Mucosa of descending colon (tissue), 3 donors: ENCODE measurements around the gene PRCD. TPM values are rescaled to one million over a fixed set of nuclear protein-coding genes. Genes with fewer than 3 reads are reported as not detected.
"Not testable (repeated sequence)": the region's sequence is repeated elsewhere in the genome, so short reads cannot be mapped to it uniquely, and the experiment has no call there.

Source experiments
- ATAC-seq: fragments of 200-7000 bp; cut with Tn5 transposase; one replicate; pipeline ENCODE4 v1.9.1; 2020; ENCODE audit warnings: mild to moderate bottlenecking, moderate library complexity
- DNase-seq, 3 donors: peaks; one replicate each; pipeline ENCODE4 v3.0.0-alpha.2; 2020
- H3K36me3 ChIP-seq: fragments of 200-600 bp; one replicate; pipeline ENCODE4 v1.8.0; 2021; ENCODE audit warnings: low read depth, mild to moderate bottlenecking
- H3K4me1 ChIP-seq: fragments of 200-600 bp; one replicate; pipeline ENCODE4 v1.8.0; 2021; ENCODE audit warnings: low read depth, mild to moderate bottlenecking
- H3K4me3 ChIP-seq: fragments of 200-600 bp; one replicate; pipeline ENCODE4 v1.8.0; 2021; ENCODE audit warnings: mild to moderate bottlenecking
- H3K9me3 ChIP-seq: fragments of 200-600 bp; one replicate; pipeline ENCODE4 v1.8.0; 2021; ENCODE audit warnings: mild to moderate bottlenecking
- intact Hi-C, 2 donors: fragments of 100-400 bp; cut with DNase I in 1 of 2; cut with micrococcal nuclease in 1 of 2; formaldehyde crosslinking; loops; one replicate each; pipeline versions ENCODE4 v1.11.0 to v1.11.1; 2022; cut with DNase I, micrococcal nuclease
- total RNA-seq, 3 donors: library from RNA; stranded (reverse); fragmentation: NEBNext Ultra II Directional in 2 of 3; extraction: Animal tissue kit (Norgen Biotek cat#: 25700) in 2 of 3; gene quantifications; one replicate each; pipeline versions ENCODE4 v1.2.1 to v1.2.4, GENCODE V29; 2021 to 2023
- TF ChIP-seq, protein P1 (sequence below): fragments of 200-600 bp; IDR thresholded peaks from one replicate; pipeline ENCODE4 v1.8.0; 2022; ENCODE audit warnings: antibody characterized with exemption, mild to moderate bottlenecking
- donor health status: DM: no; HTN: no; CAD: no; lungs with moderate emphysema.
- donor health status: DM: no; HTN: no; CAD: no.
- donor health status: DM: no; HTN: yes; CAD: no.

PRCD gene
- total RNA-seq, 3 donors from 2014 or later, result 1.0 to 4.8 (median 1.6) TPM

DNA sequence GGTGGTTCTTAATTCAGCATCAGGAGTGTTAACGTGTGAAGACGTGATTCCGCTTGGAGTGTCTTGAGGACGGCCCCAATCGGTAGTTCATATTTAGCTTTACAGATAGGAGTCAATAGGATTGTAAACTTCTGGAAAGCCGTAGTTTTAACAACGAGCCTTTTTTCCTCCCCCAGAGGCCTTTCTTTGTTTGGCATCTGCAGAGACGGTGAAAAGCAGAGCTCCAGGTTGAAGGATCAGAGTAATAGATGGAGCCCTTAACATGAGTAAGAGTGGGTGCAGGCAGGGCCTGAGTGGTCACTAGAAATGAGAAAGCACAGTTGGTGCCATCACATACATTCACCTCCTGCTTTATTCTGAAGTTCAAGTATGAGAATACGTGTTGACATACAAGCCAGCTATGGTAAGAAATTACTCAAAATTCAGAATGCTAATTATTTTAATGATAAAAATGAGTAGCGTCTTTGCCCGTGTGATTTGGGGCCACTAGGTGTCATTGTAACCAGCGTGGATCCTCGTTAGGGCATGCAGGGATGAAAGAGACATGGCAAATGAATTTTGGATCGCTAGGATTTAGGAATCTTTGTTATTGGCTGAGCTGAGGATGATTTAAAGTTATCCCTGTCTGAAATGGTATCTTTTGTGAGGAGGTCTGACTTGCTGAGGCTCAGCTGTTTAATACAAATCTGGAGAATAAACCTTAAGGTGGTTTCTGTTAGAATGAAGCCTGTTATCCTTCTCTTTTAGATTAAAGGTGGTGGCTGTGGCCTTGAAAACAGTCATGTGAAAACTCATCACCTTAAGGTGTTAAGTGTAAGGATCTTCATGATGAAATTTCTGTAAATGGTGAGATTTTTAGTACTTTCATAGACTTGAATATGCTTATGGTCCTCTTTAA lies 18.6 kb downstream of the PRCD start:
- Histone ChIP-seq H3K4me1 (peaks cover 31% of the 10 kb centered on the region), H3K4me3 (peak overlapping the region; percentile 51), H3K9me3 (no peaks in the 10 kb centered on the region), H3K36me3 (no peaks in the 10 kb centered on the region)
- intact Hi-C loops, result no loop called here
- DNase-seq (no peak), ATAC-seq (peak; percentile 22)
- TF ChIP-seq, protein P1, sequence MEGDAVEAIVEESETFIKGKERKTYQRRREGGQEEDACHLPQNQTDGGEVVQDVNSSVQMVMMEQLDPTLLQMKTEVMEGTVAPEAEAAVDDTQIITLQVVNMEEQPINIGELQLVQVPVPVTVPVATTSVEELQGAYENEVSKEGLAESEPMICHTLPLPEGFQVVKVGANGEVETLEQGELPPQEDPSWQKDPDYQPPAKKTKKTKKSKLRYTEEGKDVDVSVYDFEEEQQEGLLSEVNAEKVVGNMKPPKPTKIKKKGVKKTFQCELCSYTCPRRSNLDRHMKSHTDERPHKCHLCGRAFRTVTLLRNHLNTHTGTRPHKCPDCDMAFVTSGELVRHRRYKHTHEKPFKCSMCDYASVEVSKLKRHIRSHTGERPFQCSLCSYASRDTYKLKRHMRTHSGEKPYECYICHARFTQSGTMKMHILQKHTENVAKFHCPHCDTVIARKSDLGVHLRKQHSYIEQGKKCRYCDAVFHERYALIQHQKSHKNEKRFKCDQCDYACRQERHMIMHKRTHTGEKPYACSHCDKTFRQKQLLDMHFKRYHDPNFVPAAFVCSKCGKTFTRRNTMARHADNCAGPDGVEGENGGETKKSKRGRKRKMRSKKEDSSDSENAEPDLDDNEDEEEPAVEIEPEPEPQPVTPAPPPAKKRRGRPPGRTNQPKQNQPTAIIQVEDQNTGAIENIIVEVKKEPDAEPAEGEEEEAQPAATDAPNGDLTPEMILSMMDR, result no peak

DNA sequence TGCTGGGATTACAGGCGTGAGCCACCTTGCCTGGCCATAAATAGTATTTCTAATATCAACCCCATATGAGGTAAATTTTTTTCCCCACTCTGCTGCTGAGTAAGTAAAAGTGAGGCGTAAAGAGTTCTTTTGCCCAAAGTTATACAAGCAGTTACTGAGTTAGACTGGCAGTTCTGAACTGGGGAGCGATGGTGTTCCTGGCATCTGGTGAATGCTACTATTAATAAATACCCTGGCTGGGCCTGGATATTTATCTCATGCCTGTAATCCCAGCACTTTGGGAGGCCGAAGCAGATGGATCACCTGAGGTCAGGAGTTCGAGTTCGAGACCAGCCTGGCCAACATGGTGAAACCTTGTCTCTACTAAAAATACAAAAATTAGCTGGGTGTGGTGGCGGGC lies 19.6 kb downstream of the PRCD start:
- H3K9me3 ChIP-seq, H3K4me3 ChIP-seq, H3K36me3 ChIP-seq, ATAC-seq, intact Hi-C loops, DNase-seq: not testable (repeated sequence)
- peaks cover 31% of the 10 kb centered on the region for H3K4me1 ChIP-seq

DNA sequence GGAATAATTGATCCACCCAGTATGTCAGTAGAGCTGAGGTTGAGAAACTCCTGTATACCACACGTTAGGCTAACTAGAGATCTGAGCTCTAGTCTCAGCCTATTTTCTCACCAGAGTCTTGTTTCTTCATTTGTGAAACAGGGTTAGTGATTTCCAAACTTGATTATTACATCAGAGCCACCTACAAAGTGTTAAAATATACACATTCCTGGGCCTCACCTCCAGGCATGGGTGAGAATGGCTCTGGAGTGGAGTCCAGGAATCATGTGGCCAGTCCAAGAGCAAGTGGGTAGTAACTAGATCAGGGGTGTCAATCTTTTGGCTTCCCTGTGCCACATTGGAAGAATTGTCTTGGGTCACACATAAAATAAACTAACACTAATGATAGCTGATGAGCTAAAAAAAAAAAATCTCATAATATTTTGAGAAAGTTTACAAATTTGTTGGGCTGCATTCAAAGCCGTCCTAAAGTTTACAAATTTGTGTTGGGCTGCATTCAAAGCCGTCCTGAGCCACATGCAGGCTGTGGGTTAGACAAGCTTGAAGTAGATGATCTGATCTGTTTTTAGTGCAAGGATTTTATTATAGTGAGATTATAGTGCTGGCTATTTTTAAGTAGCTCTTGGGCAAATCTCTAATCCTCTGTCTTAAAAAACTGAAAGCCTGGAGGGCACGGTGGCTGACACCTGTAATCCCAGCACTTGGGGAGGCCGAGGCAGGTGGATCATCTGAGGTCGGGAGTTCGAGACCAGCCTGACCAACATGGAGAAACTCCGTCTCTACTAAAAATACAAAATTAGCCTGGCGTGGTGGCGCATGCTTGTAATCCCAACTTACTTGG lies 20.4 kb downstream of the PRCD start:
- TF ChIP-seq, protein P1, result no peak
- intact Hi-C loops, result no loop called here
- H3K36me3 ChIP-seq, result no peaks in the 10 kb centered on the region
- ATAC-seq (no peak), DNase-seq (no peak)
- H3K4me1 ChIP-seq, result peaks cover 31% of the 10 kb centered on the region
- H3K9me3 ChIP-seq, result no peaks in the 10 kb centered on the region
- H3K4me3 ChIP-seq, result no peak overlapping the region

GRCh38 chr17:76560877-76561221 lies 21.0 kb downstream of the PRCD start:
- Histone ChIP-seq H3K4me1 (peaks cover 31% of the 10 kb centered on the region), H3K4me3 (no peak overlapping the region), H3K36me3 (no peaks in the 10 kb centered on the region), H3K9me3 (no peaks in the 10 kb centered on the region)
- intact Hi-C loops, result no loop called here
- TF ChIP-seq, protein P1, result no peak
- ATAC-seq, result no peak
- DNase-seq, result no peak

DNA sequence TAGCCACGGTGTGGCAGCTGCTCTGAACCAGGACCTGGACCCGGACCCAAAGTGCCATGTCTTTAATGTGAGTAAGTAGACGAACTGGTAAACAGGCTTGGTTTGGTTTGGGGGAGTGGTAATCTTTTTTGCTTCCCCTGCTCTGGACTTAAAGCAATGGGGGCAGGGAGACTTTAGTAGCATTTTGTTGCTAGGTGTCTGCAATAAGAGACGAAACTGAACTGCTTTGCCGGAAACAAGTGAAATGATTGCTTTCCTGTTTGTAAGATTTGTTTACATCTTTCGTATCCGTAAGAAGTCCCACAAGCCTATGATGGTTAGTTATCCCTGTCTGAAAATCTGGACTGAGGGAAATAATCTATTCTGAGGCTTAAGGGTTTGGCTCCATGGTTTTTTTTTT lies 21.5 kb downstream of the PRCD start:
- intact Hi-C loops, result no loop called here
- H3K36me3 ChIP-seq, result no peaks in the 10 kb centered on the region
- ATAC-seq, result no peak
- TF ChIP-seq, protein P1, result no peak
- no peak for DNase-seq
- H3K4me1 ChIP-seq, result peaks cover 31% of the 10 kb centered on the region
- H3K4me3 ChIP-seq, result no peak overlapping the region
- H3K9me3 ChIP-seq, result no peaks in the 10 kb centered on the region

- Histone ChIP-seq H3K36me3 (no peaks in the 10 kb centered on the region), H3K4me3 (no peak overlapping the region), H3K9me3 (no peaks in the 10 kb centered on the region), H3K4me1 (peaks cover 26% of the 10 kb centered on the region)
- DNase-seq, result no peak
- TF ChIP-seq, protein P1, result no peak
- no peak for ATAC-seq
- intact Hi-C loops, result no loop called here
These were observed 22.0 kb downstream of the PRCD start for GRCh38 chr17:76561799-76562268.
